ENCODE data around the gene ABHD17B. TPM values are rescaled to one million over a fixed set of nuclear protein-coding genes. Genes with fewer than 3 reads are reported as not detected.

The ABHD17B gene
- total RNA-seq, 5 donors from 2014 or later (not counting 1 experiment from before 2014, with no cell fraction given), result 16.0 to 23.7 (median 19.7) TPM

GRCh38 chr9:71850996-71851395 is 60.0 kb downstream of the ABHD17B start:
- no peaks in the 10 kb centered on the region for H3K27me3 ChIP-seq (replicated peaks in 1 of 2; ENCODE audit: control insufficient read depth in 2 of 2, extremely low read depth in 1 of 2, insufficient read depth in 2 of 2, low read length in 1 of 2)
- no peaks in the 10 kb centered on the region for H3K9me3 ChIP-seq
- CTCF ChIA-PET, result interaction anchor here in 1 of 2 donors (1.5 kb wide), 1 partner anchor 26 kb away, joined by 4 read pairs; no protein-coding TSS in a partner anchor
- Mint-ChIP-seq H3K27me3 (no peaks in the 10 kb centered on the region), H3K4me1 (no peaks in the 10 kb centered on the region), H3K9me3 (no peaks in the 10 kb centered on the region), H3K4me3 (no peak overlapping the region), H3K36me3 (peaks cover 4% of the 10 kb centered on the region), H3K27ac (no peak overlapping the region)
- no peaks in the 10 kb centered on the region for H3K36me3 ChIP-seq (ENCODE audit: control insufficient read depth in 2 of 2, extremely low read depth in 1 of 2, insufficient read depth in 1 of 2, low read length in 1 of 2)
- POLR2A ChIA-PET, result interaction anchor here in 1 of 2 donors (0.7 kb wide), 1 partner anchor 917 kb away, joined by 7 read pairs; no protein-coding TSS in a partner anchor
- no peaks in the 10 kb centered on the region for H3K4me1 ChIP-seq (ENCODE audit: control insufficient read depth in 1 of 2, extremely low read depth in 1 of 2, insufficient read depth in 2 of 2, low read length in 2 of 2)
- no peak overlapping the region for H3K4me3 ChIP-seq (ENCODE audit: control insufficient read depth in 1 of 2, extremely low read depth in 1 of 2, low read length in 1 of 2)
- no peak for ATAC-seq (replicated peaks in 1 of 4)
- no peak overlapping the region for H3K27ac ChIP-seq (ENCODE audit: low read length)
- DNase-seq, result no peak

DNA sequence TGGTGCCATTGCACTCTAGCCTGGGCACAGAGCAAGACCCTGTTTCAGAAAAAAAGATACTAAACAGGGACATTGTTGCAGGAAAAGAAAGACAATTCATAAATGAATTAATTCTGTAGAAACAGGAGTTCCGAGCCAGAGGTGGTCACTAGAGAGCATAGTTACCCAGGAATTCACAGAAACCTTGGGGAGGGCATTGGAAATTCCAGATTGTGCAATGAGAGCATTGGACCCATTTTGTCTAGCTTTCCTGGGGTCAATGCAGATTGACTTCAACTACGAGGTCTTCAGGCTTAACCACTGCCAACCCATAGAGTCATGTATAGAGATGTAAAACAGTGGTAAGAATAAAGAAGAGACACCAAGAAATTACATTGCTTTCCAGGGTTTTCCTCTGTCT is 63.1 kb downstream of the ABHD17B start:
- H3K27me3 ChIP-seq (replicated peaks in 1 of 2; ENCODE audit: control insufficient read depth in 2 of 2, extremely low read depth in 1 of 2, insufficient read depth in 2 of 2, low read length in 1 of 2), result no peaks in the 10 kb centered on the region
- WGBS (ENCODE audit: insufficient coverage), result 100% methylated on average over 1 of the region's 2 CpGs
- Mint-ChIP-seq H3K27ac (no peak overlapping the region), H3K4me1 (no peaks in the 10 kb centered on the region), H3K36me3 (peaks cover 4% of the 10 kb centered on the region), H3K27me3 (no peaks in the 10 kb centered on the region), H3K4me3 (no peak overlapping the region), H3K9me3 (no peaks in the 10 kb centered on the region)
- POLR2A ChIA-PET, result no interaction called here
- DNase-seq (no peak), ATAC-seq (replicated peaks in 1 of 4) (no peak)
- no peaks in the 10 kb centered on the region for H3K4me1 ChIP-seq (ENCODE audit: control insufficient read depth in 1 of 2, extremely low read depth in 1 of 2, insufficient read depth in 2 of 2, low read length in 2 of 2)
- CTCF ChIA-PET, result no interaction called here
- H3K27ac ChIP-seq (ENCODE audit: low read length), result no peak overlapping the region
- no peaks in the 10 kb centered on the region for H3K9me3 ChIP-seq
- H3K36me3 ChIP-seq (ENCODE audit: control insufficient read depth in 2 of 2, extremely low read depth in 1 of 2, insufficient read depth in 1 of 2, low read length in 1 of 2), result no peaks in the 10 kb centered on the region
- H3K4me3 ChIP-seq (ENCODE audit: control insufficient read depth in 1 of 2, extremely low read depth in 1 of 2, low read length in 1 of 2), result no peak overlapping the region

DNA sequence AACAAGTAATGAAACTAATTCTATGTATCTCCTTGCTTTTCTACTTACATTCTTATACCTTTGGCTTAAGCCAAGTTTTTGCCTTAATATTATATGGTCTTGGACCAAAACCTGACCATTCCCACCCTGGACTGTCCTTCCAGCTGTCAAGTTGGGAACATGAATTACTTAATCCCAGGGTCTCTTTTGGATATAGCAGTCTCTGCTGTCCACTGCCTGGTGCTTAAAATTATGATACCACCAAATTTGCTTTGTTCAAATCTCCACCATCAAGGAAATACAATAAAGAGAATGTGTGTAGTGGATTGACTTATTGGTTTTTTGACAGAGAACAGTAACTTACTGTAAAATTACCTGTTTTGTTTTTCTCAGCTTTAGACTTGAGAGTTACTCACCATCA is 66.2 kb downstream of the ABHD17B start:
- Histone ChIP-seq H3K4me1 (ENCODE audit: control insufficient read depth in 1 of 2, extremely low read depth in 1 of 2, insufficient read depth in 2 of 2, low read length in 2 of 2) (no peaks in the 10 kb centered on the region), H3K4me3 (ENCODE audit: control insufficient read depth in 1 of 2, extremely low read depth in 1 of 2, low read length in 1 of 2) (no peak overlapping the region), H3K27me3 (replicated peaks in 1 of 2; ENCODE audit: control insufficient read depth in 2 of 2, extremely low read depth in 1 of 2, insufficient read depth in 2 of 2, low read length in 1 of 2) (no peaks in the 10 kb centered on the region), H3K36me3 (ENCODE audit: control insufficient read depth in 2 of 2, extremely low read depth in 1 of 2, insufficient read depth in 1 of 2, low read length in 1 of 2) (no peaks in the 10 kb centered on the region), H3K27ac (ENCODE audit: low read length) (no peak overlapping the region), H3K9me3 (no peaks in the 10 kb centered on the region)
- ChIA-PET POLR2A (no interaction called here), CTCF (no interaction called here)
- H3K36me3 Mint-ChIP-seq, result peaks cover 4% of the 10 kb centered on the region
- no peak for DNase-seq
- no peak overlapping the region for H3K27ac Mint-ChIP-seq
- no peaks in the 10 kb centered on the region for H3K27me3 Mint-ChIP-seq
- H3K9me3 Mint-ChIP-seq, result peaks cover 0 to 4% (median 0%) of the 10 kb centered on the region in 3 donors
- no peak for ATAC-seq (replicated peaks in 1 of 4)
- no peak overlapping the region for H3K4me3 Mint-ChIP-seq
- no peaks in the 10 kb centered on the region for H3K4me1 Mint-ChIP-seq

DNA sequence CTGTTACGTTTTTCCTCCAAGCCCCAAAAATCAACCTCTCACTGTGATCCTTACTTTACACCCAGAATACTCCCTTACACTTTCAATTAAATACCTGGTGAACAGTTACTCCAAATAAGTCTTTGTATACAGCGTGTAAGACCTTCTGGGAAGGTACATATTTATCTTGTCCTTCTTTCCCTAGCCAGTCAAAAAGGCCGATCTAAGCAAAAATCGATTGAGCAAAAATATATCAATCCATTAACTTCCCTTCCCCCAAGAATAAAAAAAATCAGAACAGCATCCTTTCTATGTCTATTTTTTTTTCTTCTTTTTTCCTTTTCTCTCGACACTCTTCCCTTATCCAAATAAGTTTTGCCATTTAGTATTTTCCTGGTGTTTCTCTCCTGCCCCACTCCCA is 71.3 kb downstream of the ABHD17B start:
- CTCF ChIA-PET, result no interaction called here
- no peak overlapping the region for H3K4me3 ChIP-seq (ENCODE audit: control insufficient read depth in 1 of 2, extremely low read depth in 1 of 2, low read length in 1 of 2)
- POLR2A ChIA-PET, result no interaction called here
- no peak for ATAC-seq (replicated peaks in 1 of 4)
- Mint-ChIP-seq H3K4me1 (peaks cover 0 to 6% (median 0%) of the 10 kb centered on the region in 3 donors), H3K36me3 (no peaks in the 10 kb centered on the region), H3K27me3 (no peaks in the 10 kb centered on the region), H3K9me3 (peaks cover 1 to 10% (median 3%) of the 10 kb centered on the region in 3 donors), H3K4me3 (no peak overlapping the region), H3K27ac (no peak overlapping the region)
- no peaks in the 10 kb centered on the region for H3K9me3 ChIP-seq
- H3K36me3 ChIP-seq (ENCODE audit: control insufficient read depth in 2 of 2, extremely low read depth in 1 of 2, insufficient read depth in 1 of 2, low read length in 1 of 2), result no peaks in the 10 kb centered on the region
- DNase-seq, result no peak
- no peak overlapping the region for H3K27ac ChIP-seq (ENCODE audit: low read length)
- 94% methylated on average over 4 of the region's 5 CpGs for WGBS (ENCODE audit: insufficient coverage)
- peaks cover 0 to 3% of the 10 kb centered on the region in 2 experiments for H3K27me3 ChIP-seq (replicated peaks in 1 of 2; ENCODE audit: control insufficient read depth in 2 of 2, extremely low read depth in 1 of 2, insufficient read depth in 2 of 2, low read length in 1 of 2)
- no peaks in the 10 kb centered on the region for H3K4me1 ChIP-seq (ENCODE audit: control insufficient read depth in 1 of 2, extremely low read depth in 1 of 2, insufficient read depth in 2 of 2, low read length in 2 of 2)

DNA sequence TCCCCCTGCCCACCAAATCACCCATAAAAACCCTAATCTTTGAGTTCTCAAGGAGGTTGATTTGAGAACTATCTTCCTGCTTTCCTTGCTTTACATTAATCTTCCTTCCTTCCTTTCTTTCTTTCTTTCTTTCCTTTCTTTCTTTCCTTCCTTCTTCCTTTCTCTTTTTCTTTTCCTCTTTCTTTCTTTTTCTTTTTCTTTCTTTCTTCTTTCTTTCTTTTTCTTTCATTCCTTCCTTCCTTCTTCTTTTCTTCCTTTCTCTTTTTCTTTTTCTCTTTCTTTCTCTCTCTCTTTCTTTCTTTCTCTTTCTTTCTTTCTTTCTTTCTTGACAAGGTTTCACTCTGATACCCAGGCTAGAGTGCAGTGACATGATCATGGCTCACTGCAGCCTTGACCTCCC is 75.4 kb downstream of the ABHD17B start:
- no peaks in the 10 kb centered on the region for H3K9me3 ChIP-seq
- H3K4me1 ChIP-seq (ENCODE audit: control insufficient read depth in 1 of 2, extremely low read depth in 1 of 2, insufficient read depth in 2 of 2, low read length in 2 of 2), result no peaks in the 10 kb centered on the region
- Mint-ChIP-seq H3K4me1 (peaks cover 0 to 6% (median 0%) of the 10 kb centered on the region in 3 donors), H3K9me3 (peaks cover 3 to 10% (median 5%) of the 10 kb centered on the region in 3 donors), H3K27ac (no peak overlapping the region), H3K27me3 (no peaks in the 10 kb centered on the region), H3K36me3 (no peaks in the 10 kb centered on the region), H3K4me3 (no peak overlapping the region)
- no peak for DNase-seq
- H3K36me3 ChIP-seq (ENCODE audit: control insufficient read depth in 2 of 2, extremely low read depth in 1 of 2, insufficient read depth in 1 of 2, low read length in 1 of 2), result no peaks in the 10 kb centered on the region
- no peak for ATAC-seq (replicated peaks in 1 of 4)
- no peak overlapping the region for H3K4me3 ChIP-seq (ENCODE audit: control insufficient read depth in 1 of 2, extremely low read depth in 1 of 2, low read length in 1 of 2)
- POLR2A ChIA-PET, result no interaction called here
- CTCF ChIA-PET, result interaction anchor here in 1 of 2 donors (0.6 kb wide), 1 partner anchor 18 kb away, joined by 3 read pairs; no protein-coding TSS in a partner anchor
- no peak overlapping the region for H3K27ac ChIP-seq (ENCODE audit: low read length)
- H3K27me3 ChIP-seq (replicated peaks in 1 of 2; ENCODE audit: control insufficient read depth in 2 of 2, extremely low read depth in 1 of 2, insufficient read depth in 2 of 2, low read length in 1 of 2), result peaks cover 0 to 3% of the 10 kb centered on the region in 2 experiments

DNA sequence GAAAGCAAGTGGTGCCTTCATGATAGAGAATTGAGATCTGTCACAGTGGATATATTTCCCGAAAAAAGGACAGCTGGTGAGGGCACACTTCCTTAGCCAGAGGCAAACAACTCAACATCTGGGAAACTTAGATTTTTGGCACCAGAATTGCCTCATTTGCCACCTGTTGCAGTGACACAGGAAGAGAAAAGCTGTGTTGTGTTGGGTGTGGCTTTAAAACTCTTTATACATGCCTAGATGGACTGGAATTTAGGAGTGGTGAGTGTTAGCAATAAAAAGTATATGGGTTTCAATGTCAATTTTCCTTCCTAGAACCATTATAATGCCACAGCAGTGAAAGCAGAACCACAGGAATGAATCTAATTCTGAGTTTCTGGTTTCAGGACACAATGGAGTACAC is 80.1 kb downstream of the ABHD17B start:
- ChIA-PET CTCF (no interaction called here), POLR2A (no interaction called here)
- H3K4me3 ChIP-seq (ENCODE audit: control insufficient read depth in 1 of 2, extremely low read depth in 1 of 2, low read length in 1 of 2), result no peak overlapping the region
- H3K27ac ChIP-seq (ENCODE audit: low read length), result no peak overlapping the region
- 50% methylated on average over 1 of the region's 1 CpG for WGBS (ENCODE audit: insufficient coverage)
- no peaks in the 10 kb centered on the region for H3K36me3 Mint-ChIP-seq
- no peak for DNase-seq
- H3K4me1 Mint-ChIP-seq, result peaks cover 0 to 5% (median 0%) of the 10 kb centered on the region in 3 donors
- peaks cover 0 to 10% (median 5%) of the 10 kb centered on the region in 3 donors for H3K9me3 Mint-ChIP-seq
- ATAC-seq (replicated peaks in 1 of 4), result no peak
- no peaks in the 10 kb centered on the region for H3K36me3 ChIP-seq (ENCODE audit: control insufficient read depth in 2 of 2, extremely low read depth in 1 of 2, insufficient read depth in 1 of 2, low read length in 1 of 2)
- H3K27me3 Mint-ChIP-seq, result no peaks in the 10 kb centered on the region
- no peaks in the 10 kb centered on the region for H3K9me3 ChIP-seq
- no peak overlapping the region for H3K27ac Mint-ChIP-seq
- no peaks in the 10 kb centered on the region for H3K27me3 ChIP-seq (replicated peaks in 1 of 2; ENCODE audit: control insufficient read depth in 2 of 2, extremely low read depth in 1 of 2, insufficient read depth in 2 of 2, low read length in 1 of 2)
- H3K4me1 ChIP-seq (ENCODE audit: control insufficient read depth in 1 of 2, extremely low read depth in 1 of 2, insufficient read depth in 2 of 2, low read length in 2 of 2), result no peaks in the 10 kb centered on the region
- no peak overlapping the region for H3K4me3 Mint-ChIP-seq

- Mint-ChIP-seq H3K4me3 (no peak overlapping the region), H3K27me3 (no peaks in the 10 kb centered on the region), H3K4me1 (no peaks in the 10 kb centered on the region), H3K9me3 (peaks cover 0 to 9% (median 5%) of the 10 kb centered on the region in 3 donors), H3K27ac (no peak overlapping the region), H3K36me3 (no peaks in the 10 kb centered on the region)
- H3K4me1 ChIP-seq (ENCODE audit: control insufficient read depth in 1 of 2, extremely low read depth in 1 of 2, insufficient read depth in 2 of 2, low read length in 2 of 2), result no peaks in the 10 kb centered on the region
- no peak overlapping the region for H3K4me3 ChIP-seq (ENCODE audit: control insufficient read depth in 1 of 2, extremely low read depth in 1 of 2, low read length in 1 of 2)
- ATAC-seq (replicated peaks in 1 of 4), result no peak
- H3K27ac ChIP-seq (ENCODE audit: low read length), result no peak overlapping the region
- ChIA-PET POLR2A (no interaction called here), CTCF (no interaction called here)
- H3K9me3 ChIP-seq, result no peaks in the 10 kb centered on the region
- no peak for DNase-seq
- WGBS (ENCODE audit: insufficient coverage), result 100% methylated on average over 2 of the region's 3 CpGs
- H3K27me3 ChIP-seq (replicated peaks in 1 of 2; ENCODE audit: control insufficient read depth in 2 of 2, extremely low read depth in 1 of 2, insufficient read depth in 2 of 2, low read length in 1 of 2), result no peaks in the 10 kb centered on the region
- H3K36me3 ChIP-seq (ENCODE audit: control insufficient read depth in 2 of 2, extremely low read depth in 1 of 2, insufficient read depth in 1 of 2, low read length in 1 of 2), result no peaks in the 10 kb centered on the region
These were observed 80.8 kb downstream of the ABHD17B start for GRCh38 chr9:71830153-71830552.

Measured in T-cell (primary cell).